ENCODE data around the gene SLC25A48.

SLC25A48 gene, protein sequence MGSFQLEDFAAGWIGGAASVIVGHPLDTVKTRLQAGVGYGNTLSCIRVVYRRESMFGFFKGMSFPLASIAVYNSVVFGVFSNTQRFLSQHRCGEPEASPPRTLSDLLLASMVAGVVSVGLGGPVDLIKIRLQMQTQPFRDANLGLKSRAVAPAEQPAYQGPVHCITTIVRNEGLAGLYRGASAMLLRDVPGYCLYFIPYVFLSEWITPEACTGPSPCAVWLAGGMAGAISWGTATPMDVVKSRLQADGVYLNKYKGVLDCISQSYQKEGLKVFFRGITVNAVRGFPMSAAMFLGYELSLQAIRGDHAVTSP

DNA sequence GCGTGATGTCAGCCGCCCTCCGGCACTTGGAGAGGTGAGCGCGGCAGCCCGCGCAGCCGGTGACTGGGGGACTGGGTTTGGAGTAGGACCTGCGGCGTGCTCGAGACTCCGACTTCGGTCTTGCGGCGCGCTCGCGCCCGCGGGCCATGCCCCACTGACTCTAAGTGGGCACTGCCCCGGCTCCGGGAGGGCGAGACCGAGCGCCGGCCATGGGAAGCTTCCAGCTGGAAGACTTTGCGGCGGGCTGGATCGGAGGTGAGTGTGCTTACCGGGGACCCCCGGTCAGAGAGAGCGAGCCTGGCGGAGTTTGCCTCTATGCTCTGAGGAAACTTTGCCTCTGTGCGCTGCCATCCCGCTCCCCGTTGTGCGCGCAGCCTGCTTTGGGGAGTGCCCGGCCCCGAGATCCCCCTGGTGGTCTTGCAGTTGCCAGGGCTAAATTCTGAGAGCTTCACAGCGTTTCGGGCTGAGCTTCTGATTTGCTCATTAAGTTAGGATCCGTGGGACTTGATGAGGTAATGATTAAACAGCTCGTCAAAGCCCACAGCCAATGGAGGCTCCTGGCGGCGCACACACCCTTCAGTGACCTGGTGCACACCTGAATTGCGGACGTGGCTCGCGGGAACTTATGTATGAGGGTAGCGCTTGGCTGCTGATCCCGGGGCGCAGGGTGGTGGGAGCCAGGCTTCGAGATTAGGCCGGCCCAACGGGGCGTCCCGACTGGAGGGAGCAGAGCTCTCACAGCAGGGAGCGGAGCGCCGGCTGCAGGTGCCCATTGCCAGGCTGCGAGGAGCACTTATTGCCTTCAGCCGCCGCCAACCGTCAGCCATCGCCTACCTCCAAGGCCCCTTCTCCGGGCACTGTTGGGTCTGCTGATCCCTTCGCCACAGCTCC lies at the start of gene SLC25A48:
SLC25A48 (plus strand) TSS at position 25 of the 891 bp plus-strand sequence; CDS start at position 210, 185 bp downstream.
- no peak for DNase-seq (ENCODE audit: low spot score)

DNA sequence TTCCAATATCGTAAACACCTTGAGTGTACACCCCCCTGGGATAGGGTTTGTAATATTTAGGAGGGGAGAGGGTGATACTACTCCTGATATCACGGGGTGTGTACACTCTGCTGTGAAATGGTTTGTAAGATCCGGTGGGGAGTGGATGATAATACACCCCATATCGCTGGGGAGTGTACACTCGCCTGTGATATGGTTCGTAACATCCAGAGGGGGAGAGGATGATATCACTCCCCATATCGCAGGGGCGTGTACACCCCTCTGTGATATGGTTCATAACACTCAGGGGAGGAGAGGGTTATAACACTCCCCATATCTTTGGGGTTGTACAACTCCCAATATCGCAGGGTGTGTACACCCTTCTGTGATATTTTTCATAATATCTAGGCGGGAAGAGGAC lies 33.8 kb upstream of the SLC25A48 start:
- DNase-seq (ENCODE audit: low spot score): no peak

DNA sequence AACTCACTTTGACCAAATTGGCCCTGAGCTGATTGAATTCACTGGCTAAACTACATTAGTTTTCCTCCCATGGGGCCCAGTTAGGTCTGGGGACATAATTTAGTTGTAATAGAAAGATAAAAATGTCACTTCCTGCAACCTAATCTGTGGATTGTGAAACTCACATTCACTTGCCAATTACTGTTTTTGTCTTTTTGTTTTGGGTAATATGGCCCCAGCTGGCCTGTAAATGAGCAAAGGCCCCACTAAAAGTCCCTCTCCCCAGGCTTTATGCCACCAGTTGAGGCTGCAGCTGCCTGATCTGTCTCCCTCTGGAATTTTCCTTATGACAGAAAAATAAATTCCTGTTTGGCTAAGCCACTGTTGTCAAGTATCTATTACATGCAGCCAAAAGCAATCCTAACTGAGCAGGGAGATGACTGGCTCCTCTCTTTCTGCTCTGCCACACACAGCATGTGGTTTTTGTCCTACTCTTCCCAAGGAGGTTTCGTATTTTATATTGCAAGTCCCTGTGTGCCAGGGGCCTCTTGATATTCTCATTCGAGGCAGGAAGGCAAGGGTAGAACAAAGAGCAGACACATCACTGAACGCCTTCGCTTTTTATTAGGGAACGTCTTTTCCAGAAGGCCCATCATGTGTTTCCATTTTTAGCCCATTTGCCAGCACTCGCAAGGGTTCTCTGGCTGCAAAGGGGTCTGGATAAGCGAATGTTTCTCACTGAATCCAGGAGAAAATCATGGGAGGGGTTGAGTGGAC lies 24.1 kb upstream of the SLC25A48 start:
- no peak for DNase-seq (ENCODE audit: low spot score)

DNA sequence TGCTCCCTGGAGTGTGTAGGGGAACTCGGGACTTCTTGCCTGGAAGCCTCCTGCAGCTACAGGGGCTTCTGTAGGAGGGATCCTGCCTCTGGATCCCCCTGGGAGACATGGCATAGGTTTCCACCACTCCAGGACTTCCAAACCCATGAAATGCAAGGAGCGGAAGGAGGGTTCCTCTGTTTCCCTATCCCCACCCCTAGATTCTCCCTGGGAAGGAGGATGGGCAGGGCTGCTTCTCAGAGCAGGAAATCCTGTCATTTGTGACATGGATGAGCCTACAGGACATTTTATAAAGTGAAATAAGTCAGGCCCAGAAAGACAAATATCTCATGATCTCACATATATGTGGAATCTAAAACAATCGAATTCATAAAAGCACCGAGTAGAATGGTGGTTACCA lies 23.5 kb upstream of the SLC25A48 start:
- DNase-seq (ENCODE audit: low spot score): no peak

DNA sequence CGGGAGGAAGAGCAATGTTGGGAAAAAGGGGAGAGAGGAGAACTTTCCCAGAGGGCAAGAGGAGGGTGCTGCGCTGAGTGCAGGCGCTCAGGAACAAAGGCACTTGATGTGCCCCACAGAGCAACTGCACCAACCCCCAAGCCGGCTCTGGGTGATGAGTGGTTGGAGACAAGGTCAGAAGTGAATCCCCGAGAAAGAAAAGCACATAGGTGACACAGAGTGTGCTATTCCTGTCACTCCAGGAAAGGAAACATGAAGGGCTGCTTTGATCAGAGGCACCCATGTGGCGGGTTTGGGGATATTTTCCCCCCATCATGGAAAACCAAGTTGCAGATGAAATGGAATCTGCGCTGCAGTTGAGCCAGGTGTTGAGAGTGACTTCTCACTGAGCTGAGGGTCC lies 20.7 kb upstream of the SLC25A48 start:
- DNase-seq (ENCODE audit: low spot score): no peak

DNA sequence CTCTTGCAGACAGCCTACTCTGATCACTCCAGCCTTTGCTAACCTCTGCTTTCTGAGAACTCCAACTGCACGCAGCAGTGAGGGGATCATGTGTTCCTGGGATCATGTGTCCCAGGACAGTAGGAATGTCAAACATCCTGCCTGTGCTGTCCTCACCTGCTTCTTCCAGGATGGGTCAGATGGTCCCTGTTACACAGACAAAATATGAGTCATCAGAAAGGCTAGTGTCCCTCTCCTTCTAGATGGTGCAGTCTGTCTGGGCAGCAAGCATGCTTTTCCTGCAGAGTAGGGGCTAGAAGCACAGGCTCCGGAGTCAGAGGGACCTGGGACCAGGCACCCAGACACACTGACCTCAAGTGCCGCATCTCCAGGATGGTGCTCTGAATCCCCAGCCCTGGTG lies 20.1 kb upstream of the SLC25A48 start:
- no peak for DNase-seq (ENCODE audit: low spot score)

DNA sequence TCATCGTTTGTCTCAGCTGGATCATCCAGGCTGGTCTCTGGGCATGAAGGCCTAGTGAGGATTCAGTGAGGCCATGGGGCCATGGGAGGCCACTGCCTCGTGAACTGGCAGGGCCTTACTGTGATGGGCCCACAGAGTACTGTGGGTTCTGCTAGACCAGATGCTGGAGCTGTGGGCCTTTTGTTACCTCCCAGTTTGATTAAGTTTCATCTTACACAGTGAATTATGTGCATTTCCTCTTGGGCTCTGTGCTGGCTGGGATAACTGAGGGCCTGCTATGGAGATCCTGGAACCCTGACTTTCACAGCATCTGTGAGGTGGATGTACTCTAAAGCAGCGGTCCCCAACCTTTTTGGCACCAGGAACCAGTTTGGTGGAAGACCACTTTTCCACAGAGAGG lies 19.7 kb upstream of the SLC25A48 start:
- no peak for DNase-seq (ENCODE audit: low spot score)

DNA sequence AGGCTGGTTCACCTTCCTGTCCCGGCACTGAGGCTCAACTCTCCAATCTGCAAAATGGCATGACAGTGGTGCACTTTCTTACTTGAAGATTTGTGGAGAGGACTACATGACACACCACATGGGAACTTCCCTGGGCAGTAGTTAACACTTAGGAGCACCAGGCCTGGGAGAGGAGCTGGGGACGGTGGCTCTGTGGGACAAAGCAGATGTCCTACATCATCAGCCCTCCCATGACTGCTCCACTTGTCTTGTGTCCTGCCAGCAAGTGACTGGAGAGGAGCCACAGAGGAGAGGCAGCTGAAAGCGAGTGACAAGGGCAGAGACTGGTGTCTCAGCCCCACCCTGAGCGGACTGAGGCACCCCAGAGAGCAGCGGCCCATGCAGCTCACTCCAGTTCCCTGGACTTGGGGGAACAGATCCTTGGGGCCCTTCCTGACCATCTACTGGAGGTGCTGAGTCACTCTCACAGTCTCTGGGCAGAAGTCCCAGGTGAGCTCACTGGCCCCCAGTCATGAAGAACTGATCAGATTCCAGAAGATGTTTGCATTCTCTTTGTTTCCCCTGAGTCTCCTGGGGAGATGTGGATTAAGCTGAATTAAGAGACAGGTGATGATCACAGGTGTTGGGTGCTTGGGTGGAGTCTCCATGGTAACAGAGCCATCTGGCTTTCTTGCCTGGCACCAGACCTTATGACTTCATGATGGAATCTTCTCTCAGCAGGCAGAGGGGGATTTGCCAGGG lies 13.2 kb upstream of the SLC25A48 start:
- no peak for DNase-seq (ENCODE audit: low spot score)

DNA sequence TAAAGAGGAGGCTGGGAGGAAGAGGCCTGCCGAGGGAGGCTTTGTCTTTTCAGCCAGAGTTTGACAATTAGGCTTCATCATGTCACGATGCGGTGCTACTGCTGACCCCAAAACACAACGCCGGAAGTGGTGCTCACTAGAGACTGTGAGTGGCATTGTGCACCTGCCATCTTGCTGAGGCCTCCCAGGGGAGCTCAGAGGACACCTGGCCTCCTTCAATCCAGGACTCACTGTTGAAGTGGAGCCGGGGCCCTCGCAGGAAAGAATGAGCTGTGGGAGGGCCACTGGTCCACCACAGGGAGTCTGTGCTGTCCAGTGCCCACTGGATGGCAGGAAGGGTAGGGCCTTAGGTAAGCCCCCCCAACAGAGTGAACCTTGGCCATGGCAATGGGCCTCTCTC lies 12.7 kb upstream of the SLC25A48 start:
- DNase-seq (ENCODE audit: low spot score): no peak

DNA sequence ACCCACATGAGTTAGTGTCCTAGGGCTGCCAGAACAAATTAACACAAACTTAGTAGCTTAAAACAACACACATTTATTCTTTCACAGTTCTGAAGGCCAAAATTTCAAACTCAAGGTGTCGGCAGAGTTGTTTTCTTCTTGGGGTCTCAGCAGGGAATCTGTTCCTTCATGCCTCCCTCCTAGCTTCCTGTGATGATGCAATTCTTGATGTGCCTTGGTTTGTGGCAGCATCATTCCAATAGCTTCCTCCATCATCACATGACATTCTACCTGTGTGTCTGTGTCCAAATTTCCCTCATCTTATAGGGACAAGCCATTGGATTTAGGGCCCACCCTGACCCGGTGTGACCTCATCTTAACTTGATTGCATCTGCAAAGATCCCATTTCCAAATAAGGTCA lies 12.2 kb upstream of the SLC25A48 start:
- no peak for DNase-seq (ENCODE audit: low spot score)

DNA sequence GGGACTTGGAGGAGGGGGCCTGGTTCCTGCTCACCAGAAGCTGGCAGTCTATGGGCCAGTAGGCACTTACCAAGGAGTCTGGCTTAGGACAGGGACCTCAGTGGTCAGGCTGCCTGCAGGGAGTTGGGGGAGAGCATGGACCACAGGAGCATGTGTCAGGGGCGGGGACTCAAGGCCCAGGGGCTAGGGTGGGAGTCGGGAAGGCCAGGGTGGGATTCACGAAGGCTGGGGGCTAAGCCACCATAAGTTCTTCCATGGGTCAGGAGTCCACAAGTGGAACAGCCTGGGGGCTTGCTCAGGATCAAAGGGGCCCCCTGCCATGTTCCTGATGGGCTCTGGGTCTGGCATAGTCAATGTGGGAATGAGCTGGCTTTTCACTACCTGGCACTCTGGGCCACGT lies 11.5 kb upstream of the SLC25A48 start:
- DNase-seq (ENCODE audit: low spot score): no peak

DNA sequence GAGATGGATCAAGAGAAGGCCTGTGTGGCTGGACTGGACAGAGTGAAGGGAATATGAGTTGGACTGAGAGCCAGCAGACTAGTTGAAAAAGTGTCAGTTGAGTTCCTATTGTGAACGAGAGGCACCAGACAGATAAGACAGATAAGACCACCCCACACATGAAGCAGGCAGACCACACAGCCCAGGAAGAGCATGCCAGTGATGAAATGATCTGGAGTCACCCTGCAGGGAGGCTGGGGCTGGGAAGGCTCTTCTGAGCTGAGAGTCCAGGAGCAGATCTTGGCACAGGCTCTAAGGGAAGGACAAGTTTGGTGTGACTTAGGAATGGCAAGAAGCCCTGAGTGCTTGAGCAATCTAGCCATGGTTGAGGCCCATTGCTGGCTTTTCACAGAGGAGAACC lies 10.6 kb upstream of the SLC25A48 start:
- no peak for DNase-seq (ENCODE audit: low spot score)

DNA sequence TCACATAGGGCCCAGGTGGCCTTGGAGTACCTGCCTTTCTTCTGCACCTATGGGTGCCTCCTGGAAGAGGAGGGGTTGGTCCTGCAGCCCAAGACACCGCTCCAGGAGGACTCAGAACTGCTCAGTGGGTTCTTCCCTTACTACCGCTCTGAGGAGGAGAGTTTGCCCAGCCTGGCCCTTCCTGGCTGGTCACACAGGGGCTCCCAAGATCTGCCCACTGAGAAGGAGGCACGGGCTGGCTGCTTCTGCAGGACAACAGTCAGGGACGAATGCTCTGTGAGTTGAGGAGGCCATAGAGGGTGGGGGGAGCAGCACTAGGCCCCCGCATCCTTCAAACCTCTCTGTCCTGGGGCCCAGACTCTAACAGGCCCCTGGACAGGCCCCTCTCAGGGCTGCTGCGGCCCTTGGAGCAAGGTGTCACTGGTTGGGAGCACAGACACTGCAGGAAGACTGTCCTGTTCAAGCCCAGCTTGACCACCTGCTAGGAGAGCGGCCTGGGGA lies 9.9 kb upstream of the SLC25A48 start:
- DNase-seq (ENCODE audit: low spot score): no peak

DNA sequence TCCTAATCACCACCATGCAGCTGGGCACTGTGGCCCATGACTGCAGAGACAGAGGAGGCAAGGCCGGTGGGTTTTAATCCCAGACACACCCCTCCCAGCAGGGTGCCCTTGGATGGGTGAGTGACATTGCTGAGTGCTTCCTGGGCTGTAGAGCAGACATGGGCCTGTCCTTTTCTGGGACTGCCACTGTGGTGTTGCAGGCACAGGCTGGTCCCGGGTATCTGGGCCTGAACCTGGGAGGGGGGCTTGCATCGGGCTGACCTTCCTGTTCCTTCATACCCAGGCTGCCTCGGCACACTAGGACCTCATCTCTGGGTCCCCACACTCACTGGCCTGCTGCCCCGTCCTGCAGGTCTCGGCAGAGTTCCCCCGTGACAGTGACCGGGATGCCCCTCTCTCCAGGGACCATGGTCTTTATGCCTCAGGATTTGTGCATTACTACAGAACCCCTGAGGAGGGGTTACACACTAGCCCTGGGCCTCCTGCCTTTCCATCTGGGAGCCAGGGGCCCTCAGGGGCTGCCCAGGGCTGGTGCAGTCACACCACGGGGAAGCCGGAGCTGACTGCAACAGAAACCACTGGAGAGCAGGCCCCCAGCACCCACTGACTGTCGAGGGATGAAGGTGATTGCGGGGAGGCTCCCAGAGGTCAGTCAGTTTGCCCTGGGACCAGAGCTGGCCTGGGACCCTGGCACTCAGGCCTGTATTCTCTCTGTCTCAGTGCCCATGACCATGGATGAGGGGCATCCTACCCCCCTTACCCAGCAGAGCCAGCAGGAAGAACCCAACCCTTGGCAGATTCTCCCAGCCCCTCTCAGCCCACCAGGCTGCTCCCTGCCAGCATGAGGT lies 8.9 kb upstream of the SLC25A48 start:
- DNase-seq (ENCODE audit: low spot score): no peak

DNA sequence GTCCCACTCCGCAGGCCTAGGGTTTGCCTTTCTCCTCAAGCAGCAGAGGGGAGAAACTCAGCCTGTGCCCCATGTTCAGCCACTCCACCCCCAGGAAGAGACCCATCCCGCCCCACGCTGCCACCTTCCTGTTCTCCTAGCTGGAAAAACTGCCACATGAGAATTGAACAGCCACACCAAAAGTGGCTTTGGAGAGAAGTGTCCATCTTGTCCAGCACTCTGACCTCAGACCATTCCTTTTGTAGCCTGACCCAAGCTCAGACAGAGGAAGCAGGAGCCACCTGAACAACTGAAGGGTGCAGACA lies 8.3 kb upstream of the SLC25A48 start:
- DNase-seq (ENCODE audit: low spot score): no peak

DNA sequence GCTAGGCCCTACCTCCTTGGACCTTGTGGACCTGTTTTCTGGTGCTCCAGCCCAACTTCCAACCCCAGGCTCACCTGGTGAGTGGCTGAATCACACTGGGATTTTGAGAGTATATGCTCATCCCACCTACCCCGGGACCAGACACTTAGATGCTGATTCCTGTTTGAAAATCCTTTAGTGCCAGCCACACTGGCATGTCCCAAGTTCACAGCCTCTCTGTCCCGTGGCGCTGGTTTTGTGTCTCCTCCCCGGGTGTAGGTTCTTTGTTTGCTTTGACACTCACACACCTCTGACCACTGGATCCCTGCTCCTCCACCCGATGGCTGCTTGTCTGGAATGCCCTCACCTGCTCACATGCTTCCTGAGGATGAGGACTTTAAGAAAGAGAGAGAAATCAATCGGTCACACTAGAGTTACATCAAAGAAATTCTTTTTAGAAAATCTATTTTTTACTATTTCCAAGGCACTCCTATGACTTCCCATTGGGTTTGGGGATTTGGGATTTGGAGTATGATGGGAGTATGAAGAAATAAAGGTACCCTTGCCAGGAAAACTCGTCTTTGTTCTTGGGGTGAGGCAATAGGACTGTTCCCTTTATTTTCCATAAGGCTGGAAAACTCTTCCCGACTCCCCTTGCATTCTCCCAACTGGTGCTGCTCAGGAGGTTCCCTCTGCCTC lies 7.3 kb upstream of the SLC25A48 start:
- no peak for DNase-seq (ENCODE audit: low spot score)

DNA sequence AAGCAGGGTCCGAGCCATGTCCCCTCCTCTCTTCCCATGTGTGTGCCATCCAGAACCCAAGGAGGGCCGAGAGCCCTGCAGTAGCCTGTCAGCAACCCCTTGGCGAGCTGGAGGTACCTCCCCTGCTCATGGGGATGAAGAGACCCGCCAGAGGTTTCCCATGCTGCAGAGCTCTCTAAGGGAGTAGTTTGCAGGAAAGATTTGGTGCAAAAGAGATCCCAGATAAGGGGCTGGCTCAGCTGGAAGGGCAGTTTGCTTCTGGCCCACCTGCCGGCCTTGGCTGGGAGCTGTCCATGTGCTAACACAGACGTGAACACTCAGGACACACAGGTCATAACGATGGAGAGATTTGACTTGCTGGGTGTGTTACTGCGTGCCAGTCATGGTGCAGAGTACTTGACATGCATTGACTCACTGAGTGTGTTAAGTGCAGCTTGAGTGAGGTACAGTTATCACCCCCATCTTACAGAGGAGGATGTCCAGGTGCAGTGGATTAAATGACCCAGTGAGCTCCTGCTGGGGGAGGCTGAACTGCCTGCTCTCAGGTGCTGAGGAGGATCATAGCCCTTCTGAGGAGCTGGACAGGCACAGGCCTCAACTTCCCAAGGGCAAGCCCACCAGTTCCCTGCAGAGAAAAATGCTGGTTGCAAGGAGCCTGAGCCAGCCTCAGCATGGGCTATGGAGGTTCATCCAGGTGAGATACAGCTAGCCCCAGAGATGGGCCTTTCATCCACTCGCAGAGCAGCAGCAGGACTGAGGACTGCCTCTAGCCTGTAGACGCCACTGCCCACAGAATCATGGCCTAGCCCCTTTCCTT lies 6.3 kb upstream of the SLC25A48 start:
- DNase-seq (ENCODE audit: low spot score): no peak

DNA sequence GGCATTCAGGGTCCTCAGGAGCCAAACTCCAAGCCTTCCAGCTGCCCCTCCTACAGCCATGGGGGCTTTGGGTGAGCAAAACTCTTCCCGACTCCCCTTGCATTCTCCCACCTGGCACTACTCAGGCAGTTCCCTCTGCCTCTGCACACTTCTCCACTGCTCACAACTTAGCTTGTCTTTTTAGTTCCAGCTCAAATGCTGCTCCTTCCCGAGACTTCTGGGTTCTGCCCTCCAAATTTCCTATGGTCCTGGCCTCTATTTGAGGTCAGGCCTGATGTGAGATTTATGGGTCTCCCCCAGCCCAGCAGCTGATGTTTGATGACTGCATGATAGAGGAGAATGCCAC lies 5.7 kb upstream of the SLC25A48 start:
- DNase-seq (ENCODE audit: low spot score): no peak

DNA sequence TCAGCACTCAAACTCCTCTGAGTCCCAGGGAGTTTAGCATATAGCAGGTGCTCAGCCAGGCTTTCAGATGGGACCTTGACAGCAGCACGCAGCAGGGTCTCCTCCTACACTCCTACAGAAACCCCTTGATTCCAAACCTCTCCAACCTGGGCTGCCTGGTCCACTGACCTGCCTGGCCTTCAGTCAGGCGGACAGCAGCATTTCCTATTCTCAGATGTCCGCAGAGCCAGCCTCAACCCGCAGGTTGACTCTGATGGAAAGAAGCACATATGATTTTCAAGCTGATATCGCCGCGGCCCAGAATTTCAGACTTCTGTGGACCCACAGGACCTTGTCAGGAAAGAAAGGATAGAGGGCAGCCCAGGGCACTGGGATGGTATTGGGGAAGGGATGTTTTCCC lies 5.3 kb upstream of the SLC25A48 start:
- DNase-seq (ENCODE audit: low spot score): no peak

All from AG08396 (cell line).